GM12872 (cell line): ENCODE measurements around the gene PALLD.

Source experiments
- CTCF ChIP-seq: IDR thresholded peaks from 3 replicates; pipeline ENCODE4 v1.5.1; 2011; ENCODE audit warnings: low read depth, mild to moderate bottlenecking, low read length, moderate library complexity; ENCODE audit not compliant: insufficient read depth

Gene PALLD

GRCh38 chr4:168794881-168795280 lies 298.0 kb downstream of the PALLD start:
- TF ChIP-seq CTCF, result no peak

GRCh38 chr4:168795346-168795745 lies 298.5 kb downstream of the PALLD start:
- no peak for TF ChIP-seq CTCF

GRCh38 chr4:168796362-168797106 lies 299.7 kb downstream of the PALLD start:
- TF ChIP-seq CTCF, result no peak

DNA sequence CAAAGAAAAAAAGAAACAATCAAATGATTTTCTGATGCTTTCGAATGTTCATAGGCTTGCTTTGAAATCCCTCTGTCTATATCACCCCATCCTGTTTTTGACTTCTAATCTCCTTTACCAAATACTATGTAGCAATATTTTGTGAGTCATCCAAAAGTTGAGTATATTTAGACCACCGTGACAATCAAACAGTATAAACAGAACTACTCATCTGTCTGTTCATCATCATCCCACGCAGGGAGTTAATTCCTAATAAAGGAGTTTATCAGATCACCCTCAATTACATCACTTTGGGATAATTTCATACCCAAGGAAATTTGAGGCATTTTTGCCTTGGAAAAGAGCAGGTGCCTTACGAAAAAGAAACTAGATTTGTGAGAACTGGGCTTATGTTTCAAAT lies 300.3 kb downstream of the PALLD start:
- TF ChIP-seq CTCF, result no peak

- TF ChIP-seq CTCF, result no peak
These were observed 301.0 kb downstream of the PALLD start for GRCh38 chr4:168797738-168798375.

DNA sequence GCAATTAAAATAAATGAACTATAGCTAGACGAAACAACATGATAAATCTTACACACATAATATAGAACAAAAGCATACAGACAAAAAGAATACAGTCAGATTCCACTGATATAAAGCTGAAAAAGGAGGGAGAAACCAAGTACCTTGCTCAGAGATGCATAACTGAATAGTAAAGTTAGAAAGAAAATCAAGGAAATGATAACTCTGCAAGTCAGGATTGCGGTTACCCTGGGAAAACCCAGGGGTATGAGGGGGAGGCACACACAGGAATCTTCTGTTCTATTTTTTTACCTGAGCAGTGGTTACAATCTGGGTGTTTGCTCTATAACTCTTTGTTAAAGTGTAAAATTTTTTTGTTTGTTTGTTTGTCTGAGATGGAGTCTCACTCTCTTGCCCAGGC lies 304.1 kb downstream of the PALLD start:
- TF ChIP-seq CTCF, result no peak

GRCh38 chr4:168802222-168802621 lies 305.4 kb downstream of the PALLD start:
- TF ChIP-seq CTCF, result no peak
